HEK293 (cell line): ENCODE results near the gene CBY1.

ENCODE experiments used
- CTCF ChIA-PET: fragments of 350-600 bp; formaldehyde crosslinking; extraction: SDS; loops from one replicate; lab custom pipeline; 2021; ENCODE audit warnings: antibody characterized with exemption; lab: Yijun Ruan, JAX
- POLR2A ChIA-PET: fragments of 300-600 bp; formaldehyde crosslinking; extraction: SDS; loops from one replicate; lab custom pipeline; 2020; ENCODE audit warnings: antibody characterized with exemption, inconsistent platforms; lab: Yijun Ruan, JAX
- H3K27ac ChIP-seq: fragments of 200-500 bp; sonication (Bioruptor generic); 2 replicates; pipeline ENCODE4 v1.5.1; 2014; ENCODE audit warnings: low read depth, low read length, control low read depth, inconsistent platforms; ENCODE audit errors: extremely low read depth
- H3K36me3 ChIP-seq, 2 experiments: fragments of 200-500 bp in 1 of 2; sonication (Bioruptor generic) in 1 of 2; 1 replicate in 1 of 2; 2 replicates in 1 of 2; pipeline ENCODE4 v1.5.1; 2014 to 2017; ENCODE audit warnings: inconsistent platforms in 2 of 2, low read length in 2 of 2; ENCODE audit not compliant: control insufficient read depth in 2 of 2, insufficient read depth in 1 of 2
- H3K4me1 ChIP-seq: fragments of 200-500 bp; sonication (Bioruptor generic); 2 replicates; pipeline ENCODE4 v1.5.1; 2014; ENCODE audit warnings: mild to moderate bottlenecking, low read length, inconsistent platforms; ENCODE audit not compliant: control insufficient read depth, insufficient read depth
- H3K4me3 ChIP-seq: 2 replicates; pipeline ENCODE4 v1.5.1; 2011; ENCODE audit warnings: low read depth, mild to moderate bottlenecking, control low read depth, low read length, moderate library complexity
- H3K9me3 ChIP-seq: fragments of 200-500 bp; sonication (Bioruptor generic); 2 replicates; pipeline ENCODE4 v1.5.1; 2014; ENCODE audit warnings: low read depth, low read length, inconsistent platforms; ENCODE audit not compliant: control insufficient read depth, insufficient read depth
- IKZF3 ChIP-seq: fragments of 450-650 bp; IDR thresholded peaks from 2 replicates; pipeline ENCODE4 v1.5.0; 2018; ENCODE audit warnings: missing biosample characterization, mild to moderate bottlenecking, missing genetic modification characterization, moderate library complexity
- PRDM10 ChIP-seq: fragments of 450-650 bp; formaldehyde crosslinking; IDR thresholded peaks from 2 replicates; pipeline ENCODE4 v1.5.1; 2016; ENCODE audit warnings: missing biosample characterization, missing genetic modification characterization
- PRDM2 ChIP-seq: fragments of 450-650 bp; formaldehyde crosslinking; IDR thresholded peaks from 2 replicates; pipeline ENCODE4 v1.5.1; 2016; ENCODE audit warnings: missing biosample characterization, missing genetic modification characterization, borderline replicate concordance
- RBAK ChIP-seq: fragments of 450-650 bp; formaldehyde crosslinking; IDR thresholded peaks from 2 replicates; pipeline ENCODE4 v1.5.1; 2016; ENCODE audit warnings: missing biosample characterization, missing genetic modification characterization
- TRIM28 ChIP-seq: IDR thresholded peaks from 2 replicates; pipeline ENCODE4 v1.6.1; 2011; ENCODE audit warnings: low read length, control low read depth, borderline replicate concordance
- YY2 ChIP-seq: fragments of 450-650 bp; formaldehyde crosslinking; IDR thresholded peaks from 2 replicates; pipeline ENCODE4 v1.5.1; 2016; ENCODE audit warnings: missing biosample characterization, missing genetic modification characterization
- ZBTB1 ChIP-seq: fragments of 450-650 bp; formaldehyde crosslinking; IDR thresholded peaks from 2 replicates; pipeline ENCODE4 v1.5.1; 2016; ENCODE audit warnings: missing biosample characterization, missing genetic modification characterization
- ZBTB21 ChIP-seq: fragments of 450-650 bp; formaldehyde crosslinking; IDR thresholded peaks from 2 replicates; pipeline ENCODE4 v1.5.1; 2017; ENCODE audit warnings: missing biosample characterization, missing genetic modification characterization
- ZNF16 ChIP-seq: fragments of 450-650 bp; formaldehyde crosslinking; IDR thresholded peaks from 2 replicates; pipeline ENCODE4 v1.5.1; 2016; ENCODE audit warnings: low read depth, missing biosample characterization, missing genetic modification characterization
- ZNF19 ChIP-seq: fragments of 450-650 bp; formaldehyde crosslinking; IDR thresholded peaks from 2 replicates; pipeline ENCODE4; 2016; ENCODE audit warnings: missing biosample characterization, missing genetic modification characterization, low read depth
- ZNF37A ChIP-seq: fragments of 450-650 bp; IDR thresholded peaks from 2 replicates; pipeline ENCODE4 v1.5.1; 2018; ENCODE audit warnings: missing biosample characterization, missing genetic modification characterization
- ZNF404 ChIP-seq: fragments of 450-650 bp; formaldehyde crosslinking; IDR thresholded peaks from 2 replicates; pipeline ENCODE4 v1.5.1; 2017; ENCODE audit warnings: missing biosample characterization, missing genetic modification characterization
- ZNF510 ChIP-seq: fragments of 450-650 bp; formaldehyde crosslinking; IDR thresholded peaks from 2 replicates; pipeline ENCODE4 v1.5.1; 2018; ENCODE audit warnings: mild to moderate bottlenecking, missing genetic modification characterization, missing biosample characterization; ENCODE audit not compliant: insufficient replicate concordance
- ZNF521 ChIP-seq: fragments of 450-650 bp; formaldehyde crosslinking; IDR thresholded peaks from 2 replicates; pipeline ENCODE4 v1.5.1; 2017; ENCODE audit warnings: missing biosample characterization, mild to moderate bottlenecking, missing genetic modification characterization
- ZNF623 ChIP-seq: fragments of 450-650 bp; formaldehyde crosslinking; IDR thresholded peaks from 2 replicates; pipeline ENCODE4 v1.5.1; 2016; ENCODE audit warnings: missing biosample characterization, missing genetic modification characterization
- ZNF677 ChIP-seq: fragments of 450-650 bp; IDR thresholded peaks from 2 replicates; pipeline ENCODE4 v1.5.0; 2018; ENCODE audit warnings: missing biosample characterization, mild to moderate bottlenecking, missing genetic modification characterization, moderate library complexity
- ZNF830 ChIP-seq: fragments of 450-650 bp; IDR thresholded peaks from 2 replicates; pipeline ENCODE4 v1.5.0; 2018; ENCODE audit warnings: missing biosample characterization, missing genetic modification characterization, low read depth, mild to moderate bottlenecking, moderate library complexity

Gene CBY1

DNA sequence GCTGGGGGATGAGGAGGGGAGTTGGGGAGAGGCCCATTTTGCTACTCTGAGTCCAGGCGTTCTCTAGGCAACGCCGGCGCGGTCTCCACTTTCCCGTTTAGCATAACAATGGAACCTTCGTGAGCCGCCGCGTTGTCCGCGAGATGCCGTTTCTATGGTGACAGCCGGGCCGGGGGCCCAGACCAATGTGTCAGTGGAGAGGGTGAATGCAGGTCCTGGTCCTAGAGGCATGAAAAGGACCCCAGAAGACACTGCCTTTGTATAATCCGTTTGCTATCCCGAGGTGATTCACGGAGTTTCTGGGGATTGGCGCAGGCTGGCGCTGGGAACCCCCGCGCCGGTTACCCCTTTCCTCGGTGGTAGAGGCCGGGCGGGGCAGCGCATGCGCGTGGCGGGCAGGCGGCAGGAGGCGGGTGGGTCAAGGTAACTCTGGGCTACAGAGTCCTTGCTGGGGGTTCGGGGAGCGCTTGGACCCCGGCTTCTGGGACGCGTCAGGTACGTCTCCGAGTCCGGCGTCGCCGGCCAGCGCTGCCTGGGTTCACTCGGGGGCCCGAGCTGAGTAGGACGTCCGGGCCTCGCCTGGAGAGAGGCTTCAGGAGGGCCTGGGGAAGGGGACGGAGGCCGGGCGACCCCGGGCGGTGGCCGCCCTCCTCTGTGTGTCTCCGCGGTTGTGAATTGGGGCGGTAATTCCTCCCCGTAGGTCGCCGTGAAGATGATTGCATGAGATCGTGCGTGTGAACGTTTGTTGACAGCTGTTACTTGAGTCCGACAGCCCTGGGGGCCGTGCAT lies at the start of gene CBY1, which contains the start of gene FAM227A (continued):
- TF ChIP-seq PRDM10 (tag by site-specific recombination) = peak; percentile 100

DNA sequence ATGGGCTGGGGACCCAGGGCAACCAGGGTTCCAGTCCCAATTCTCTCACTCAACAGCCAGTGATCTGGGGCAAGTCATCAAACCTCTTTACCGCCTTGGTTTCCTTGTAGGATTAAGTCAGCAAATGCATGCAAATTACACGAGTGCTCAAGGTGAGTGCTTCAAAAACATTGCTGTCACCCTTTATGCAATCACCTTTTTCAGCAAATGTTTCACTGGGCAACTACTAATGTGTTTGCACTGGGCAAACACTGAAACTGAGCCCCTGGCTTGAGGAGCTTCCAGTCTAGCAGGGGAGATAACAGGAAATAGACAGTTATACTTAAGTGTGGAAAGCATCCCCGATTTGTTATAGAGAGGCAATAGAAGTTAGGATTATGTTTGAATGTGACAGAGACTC lies 48.8 kb upstream of the CBY1 start:
- Histone ChIP-seq H3K4me1 (no peaks in the 10 kb centered on the region), H3K4me3 (no peak overlapping the region), H3K36me3 (peaks cover 0 to 6% of the 10 kb centered on the region in 2 experiments; a peak in 1 of 3 replicates), H3K27ac (no peak overlapping the region), H3K9me3 (no peaks in the 10 kb centered on the region)
- TF ChIP-seq ZNF37A (tag by site-specific recombination) (no peak), ZNF623 (tag by site-specific recombination) (no peak), ZNF19 (tag by site-specific recombination) (no peak), ZNF510 (tag by site-specific recombination) (no peak), IKZF3 (tag by site-specific recombination) (no peak), YY2 (tag by site-specific recombination) (no peak), PRDM2 (tag by site-specific recombination) (no peak), ZNF677 (tag by site-specific recombination) (no peak), ZBTB21 (tag by site-specific recombination) (no peak)
- CTCF ChIA-PET = no interaction called here
- POLR2A ChIA-PET = no interaction called here

GRCh38 chr22:38608992-38609750 lies 47.3 kb upstream of the CBY1 start:
- POLR2A ChIA-PET = interaction anchor here (0.7 to 0.9 kb wide), 2 partner anchors 8 to 73 kb away, joined by 3 to 12 read pairs; partner anchors contain the start of gene TOMM22
- Histone ChIP-seq H3K4me1 (no peaks in the 10 kb centered on the region), H3K36me3 (peaks cover 0 to 6% of the 10 kb centered on the region in 2 experiments; a peak in 1 of 3 replicates), H3K4me3 (no peak overlapping the region), H3K9me3 (no peaks in the 10 kb centered on the region), H3K27ac (no peak overlapping the region)
- no peak for TF ChIP-seq RBAK (tag by site-specific recombination)
- no peak for TF ChIP-seq ZNF404 (tag by site-specific recombination)
- TF ChIP-seq TRIM28 = no peak
- no peak for TF ChIP-seq ZBTB1 (tag by site-specific recombination)
- no peak for TF ChIP-seq ZNF830 (tag by site-specific recombination)
- TF ChIP-seq ZNF521 (tag by site-specific recombination) = no peak
- TF ChIP-seq ZNF16 = no peak
- CTCF ChIA-PET = no interaction called here
